Central memory CD8-positive, alpha-beta T cell (primary cell): ENCODE data around the gene ETS1.
A peak's percentile ranks its signal among the peaks of the same experiment; 100 is the strongest.

Source experiments
- ATAC-seq: fragments of 150-1000 bp; cut with Tn5 transposase; replicated peaks from 2 replicates; pipeline ENCODE4 v1.10.0; 2022; ENCODE audit warnings: mild to moderate bottlenecking, moderate FRiP score, moderate number of reproducible peaks; ENCODE audit not compliant: poor library complexity, severe bottlenecking; ENCODE audit errors: extremely low read depth
- DNase-seq, 2 donors: peaks; one replicate each; pipeline ENCODE4 v3.0.0; 2021; ENCODE audit warnings: low spot score in 2 of 2
- H3K27ac Mint-ChIP-seq: one replicate; pipeline ENCODE4 v1.8.0; 2022; ENCODE audit warnings: low read depth, mild to moderate bottlenecking, moderate library complexity, mixed read lengths
- H3K27me3 Mint-ChIP-seq: one replicate; pipeline ENCODE4 v1.8.0; 2022; ENCODE audit warnings: mixed read lengths
- H3K36me3 Mint-ChIP-seq: one replicate; pipeline ENCODE4 v1.8.0; 2022; ENCODE audit warnings: mild to moderate bottlenecking, moderate library complexity, mixed read lengths; ENCODE audit not compliant: insufficient read depth
- H3K4me1 Mint-ChIP-seq: one replicate; pipeline ENCODE4 v1.8.0; 2022; ENCODE audit warnings: mixed read lengths
- H3K4me3 Mint-ChIP-seq: one replicate; pipeline ENCODE4 v1.8.0; 2022; ENCODE audit warnings: mild to moderate bottlenecking, moderate library complexity, mixed read lengths
- H3K9me3 Mint-ChIP-seq: one replicate; pipeline ENCODE4 v1.8.0; 2022; ENCODE audit warnings: mixed read lengths

The ETS1 gene

GRCh38 chr11:128584253-128584652, 3.1 kb downstream of the ETS1 start:
- Mint-ChIP-seq H3K4me1 (peaks cover 29% of the 10 kb centered on the region), H3K4me3 (no peak overlapping the region), H3K27me3 (peaks cover 9% of the 10 kb centered on the region), H3K27ac (peak overlapping the region; percentile 61), H3K36me3 (no peaks in the 10 kb centered on the region), H3K9me3 (no peaks in the 10 kb centered on the region)
- ATAC-seq: no peak
- DNase-seq: no peak

GRCh38 chr11:128582496-128583366, 4.6 kb downstream of the ETS1 start:
- no peak overlapping the region for H3K4me3 Mint-ChIP-seq
- H3K4me1 Mint-ChIP-seq: peaks cover 29% of the 10 kb centered on the region
- H3K27ac Mint-ChIP-seq: no peak overlapping the region
- ATAC-seq (no peak), DNase-seq (no peak)
- H3K27me3 Mint-ChIP-seq: peaks cover 9% of the 10 kb centered on the region
- H3K36me3 Mint-ChIP-seq: no peaks in the 10 kb centered on the region
- H3K9me3 Mint-ChIP-seq: no peaks in the 10 kb centered on the region

- ATAC-seq: no peak
- Mint-ChIP-seq H3K9me3 (no peaks in the 10 kb centered on the region), H3K27me3 (peaks cover 9% of the 10 kb centered on the region), H3K36me3 (no peaks in the 10 kb centered on the region), H3K4me3 (no peak overlapping the region), H3K27ac (no peak overlapping the region), H3K4me1 (peaks cover 29% of the 10 kb centered on the region)
- DNase-seq: no peak
These were observed 5.6 kb downstream of the ETS1 start for GRCh38 chr11:128581561-128582272.

GRCh38 chr11:128580612-128581011, 6.7 kb downstream of the ETS1 start:
- H3K4me1 Mint-ChIP-seq: peaks cover 24% of the 10 kb centered on the region
- H3K27me3 Mint-ChIP-seq: peaks cover 9% of the 10 kb centered on the region
- H3K36me3 Mint-ChIP-seq: no peaks in the 10 kb centered on the region
- H3K9me3 Mint-ChIP-seq: no peaks in the 10 kb centered on the region
- no peak for DNase-seq
- H3K4me3 Mint-ChIP-seq: no peak overlapping the region
- no peak overlapping the region for H3K27ac Mint-ChIP-seq
- ATAC-seq: no peak

GRCh38 chr11:128579798-128580504, 7.4 kb downstream of the ETS1 start:
- Mint-ChIP-seq H3K4me1 (peaks cover 29% of the 10 kb centered on the region), H3K9me3 (no peaks in the 10 kb centered on the region), H3K4me3 (no peak overlapping the region), H3K36me3 (no peaks in the 10 kb centered on the region), H3K27me3 (peaks cover 8% of the 10 kb centered on the region), H3K27ac (no peak overlapping the region)
- no peak for DNase-seq
- ATAC-seq: no peak

GRCh38 chr11:128576555-128576954, 10.8 kb downstream of the ETS1 start:
- DNase-seq (no peak), ATAC-seq (no peak)
- Mint-ChIP-seq H3K4me3 (no peak overlapping the region), H3K27me3 (no peaks in the 10 kb centered on the region), H3K27ac (no peak overlapping the region), H3K36me3 (no peaks in the 10 kb centered on the region), H3K9me3 (peaks cover 5% of the 10 kb centered on the region), H3K4me1 (peaks cover 29% of the 10 kb centered on the region)

GRCh38 chr11:128575961-128576350, 11.4 kb downstream of the ETS1 start:
- Mint-ChIP-seq H3K4me3 (no peak overlapping the region), H3K9me3 (peaks cover 5% of the 10 kb centered on the region), H3K27ac (no peak overlapping the region), H3K27me3 (no peaks in the 10 kb centered on the region), H3K36me3 (no peaks in the 10 kb centered on the region), H3K4me1 (peaks cover 29% of the 10 kb centered on the region)
- no peak for ATAC-seq
- no peak for DNase-seq

GRCh38 chr11:128575174-128575960, 12.0 kb downstream of the ETS1 start:
- no peaks in the 10 kb centered on the region for H3K36me3 Mint-ChIP-seq
- ATAC-seq (no peak), DNase-seq (no peak)
- no peak overlapping the region for H3K4me3 Mint-ChIP-seq
- H3K27ac Mint-ChIP-seq: no peak overlapping the region
- no peaks in the 10 kb centered on the region for H3K27me3 Mint-ChIP-seq
- H3K9me3 Mint-ChIP-seq: peaks cover 5% of the 10 kb centered on the region
- peaks cover 23% of the 10 kb centered on the region for H3K4me1 Mint-ChIP-seq

GRCh38 chr11:128574576-128575011, 12.8 kb downstream of the ETS1 start:
- peaks cover 5% of the 10 kb centered on the region for H3K9me3 Mint-ChIP-seq
- no peak for ATAC-seq
- no peak for DNase-seq
- no peak overlapping the region for H3K27ac Mint-ChIP-seq
- H3K4me1 Mint-ChIP-seq: peaks cover 16% of the 10 kb centered on the region
- H3K4me3 Mint-ChIP-seq: no peak overlapping the region
- no peaks in the 10 kb centered on the region for H3K27me3 Mint-ChIP-seq
- H3K36me3 Mint-ChIP-seq: no peaks in the 10 kb centered on the region

GRCh38 chr11:128573638-128574037, 13.7 kb downstream of the ETS1 start:
- Mint-ChIP-seq H3K27me3 (no peaks in the 10 kb centered on the region), H3K27ac (no peak overlapping the region), H3K4me1 (peaks cover 15% of the 10 kb centered on the region), H3K9me3 (peaks cover 5% of the 10 kb centered on the region), H3K36me3 (no peaks in the 10 kb centered on the region), H3K4me3 (no peak overlapping the region)
- DNase-seq: no peak
- ATAC-seq: no peak

GRCh38 chr11:128572965-128573364, 14.4 kb downstream of the ETS1 start:
- Mint-ChIP-seq H3K27me3 (no peaks in the 10 kb centered on the region), H3K4me3 (no peak overlapping the region), H3K4me1 (peaks cover 15% of the 10 kb centered on the region), H3K9me3 (peaks cover 5% of the 10 kb centered on the region), H3K36me3 (no peaks in the 10 kb centered on the region), H3K27ac (no peak overlapping the region)
- no peak for ATAC-seq
- DNase-seq: no peak

- H3K4me3 Mint-ChIP-seq: no peak overlapping the region
- no peaks in the 10 kb centered on the region for H3K36me3 Mint-ChIP-seq
- no peak for DNase-seq
- no peak overlapping the region for H3K27ac Mint-ChIP-seq
- H3K4me1 Mint-ChIP-seq: peaks cover 14% of the 10 kb centered on the region
- no peak for ATAC-seq
- peaks cover 5% of the 10 kb centered on the region for H3K9me3 Mint-ChIP-seq
- H3K27me3 Mint-ChIP-seq: no peaks in the 10 kb centered on the region
These were observed 16.7 kb downstream of the ETS1 start for GRCh38 chr11:128570632-128571031.
